IPS-NIHi7 (cell line): Measurements from ENCODE around the gene VASN.

Experiments used
- DNase-seq: peaks from one replicate; pipeline ENCODE4 v3.0.0; 2012; ENCODE audit warnings: mixed read lengths; ENCODE audit errors: extremely low spot score

Gene VASN

GRCh38 chr16:4426021-4426684 lies 54.5 kb downstream of the VASN start:
- peak; percentile 38 for DNase-seq

GRCh38 chr16:4426722-4427372 lies 55.2 kb downstream of the VASN start:
- DNase-seq, result no peak

- DNase-seq, result no peak
Observed at GRCh38 chr16:4428500-4428899, 56.9 kb downstream of the VASN start.

GRCh38 chr16:4431023-4431422 lies 59.4 kb downstream of the VASN start:
- no peak for DNase-seq
